Loucy (cell line): ENCODE results near the gene CCDC148.
"Not testable (repeated sequence)": the region's sequence is repeated elsewhere in the genome, so short reads cannot be mapped to it uniquely, and the experiment has no call there.

Experiments used
- CTCF ChIP-seq: fragments of 200-600 bp; sonication (generic); conservative IDR thresholded peaks from 2 replicates; pipeline ENCODE4 v1.5.1; 2014; ENCODE audit warnings: mild to moderate bottlenecking, antibody characterized with exemption, low read length
- EZH2phosphoT487 ChIP-seq: fragments of 200-600 bp; IDR thresholded peaks from 2 replicates; pipeline ENCODE4 v1.6.1; 2018; ENCODE audit warnings: antibody characterized with exemption, mild to moderate bottlenecking, moderate library complexity, borderline replicate concordance

GRCh38 chr2:158439062-158439461, 17.5 kb downstream of the CCDC148 start:
- not testable (repeated sequence) for TF ChIP-seq CTCF, EZH2phosphoT487
